ENCODE results near the gene SPCS1. TPM values are rescaled to one million over a fixed set of nuclear protein-coding genes. Genes with fewer than 3 reads are reported as not detected.
A peak's percentile ranks its signal among the peaks of the same experiment; 100 is the strongest.

SPCS1 gene
- total RNA-seq (2022): 147 and 151 TPM in 2 replicates
- Bru-seq, nascent RNA: percentile 72 among the genes with signal in this experiment
- BruChase-seq, experiment 1, labeled RNA remaining after a 6-hour chase: percentile 93 among the genes with signal in this experiment
- BruChase-seq, experiment 2, labeled RNA remaining after a 2-hour chase: percentile 85 among the genes with signal in this experiment
- long read RNA-seq, full-length matches to known transcripts: 328 of 374 reads
- long read RNA-seq, partial matches to known transcripts: 6 of 374 reads
- long read RNA-seq, other reads (novel, unspliced or antisense): 40 of 374 reads

GRCh38 chr3:52705688-52706686, at the start of gene SPCS1, which contains the start of gene GLT8D1:
TSS of gene SPCS1 (plus strand) at chr3:52706106. CDS start at chr3:52706247, 141 bp downstream.
TSS of gene GLT8D1 (minus strand) at chr3:52705791. CDS start at chr3:52700460, 5,331 bp downstream.
- no peaks in the 10 kb centered on the region for H3K9me3 Mint-ChIP-seq (ENCODE audit: low read depth, unreplicated experiment)
- intact Hi-C loops (cut with micrococcal nuclease; ENCODE audit: unreplicated experiment): no loop called here
- H3K27me3 Mint-ChIP-seq (ENCODE audit: unreplicated experiment): no peaks in the 10 kb centered on the region
- CTCF ChIA-PET: no interaction called here
- peak; percentile 86 for DNase-seq
- H3K4me3 Mint-ChIP-seq (ENCODE audit: low read depth, unreplicated experiment): peak within 1 kb of the TSS; percentile 90
- peak within 1 kb of the TSS; percentile 88 for H3K27ac Mint-ChIP-seq (ENCODE audit: unreplicated experiment)
- H3K36me3 Mint-ChIP-seq (ENCODE audit: insufficient read depth, unreplicated experiment): peaks cover 39% of the 10 kb centered on the region
- no TSS peak for BruUV-seq (replicated peaks)
- peaks cover 8% of the 10 kb centered on the region for H3K4me1 Mint-ChIP-seq (ENCODE audit: low read depth, unreplicated experiment)
- TF ChIP-seq CTCF (IDR thresholded peaks at IDR 0.05; ENCODE audit: unreplicated experiment): no peak

GRCh38 chr3:52660046-52660445, 45.9 kb upstream of the SPCS1 start:
- no peak for DNase-seq
- no peak for TF ChIP-seq CTCF (IDR thresholded peaks at IDR 0.05; ENCODE audit: unreplicated experiment)
- no TSS peak for BruUV-seq (replicated peaks)
- H3K9me3 Mint-ChIP-seq (ENCODE audit: low read depth, unreplicated experiment): no peaks in the 10 kb centered on the region
- CTCF ChIA-PET: no interaction called here
- no peak overlapping the region for H3K27ac Mint-ChIP-seq (ENCODE audit: unreplicated experiment)
- peaks cover 27% of the 10 kb centered on the region for H3K36me3 Mint-ChIP-seq (ENCODE audit: insufficient read depth, unreplicated experiment)
- H3K4me3 Mint-ChIP-seq (ENCODE audit: low read depth, unreplicated experiment): no peak overlapping the region
- intact Hi-C loops (cut with micrococcal nuclease; ENCODE audit: unreplicated experiment): no loop called here
- H3K4me1 Mint-ChIP-seq (ENCODE audit: low read depth, unreplicated experiment): no peaks in the 10 kb centered on the region
- no peaks in the 10 kb centered on the region for H3K27me3 Mint-ChIP-seq (ENCODE audit: unreplicated experiment)

- Mint-ChIP-seq H3K27ac (ENCODE audit: unreplicated experiment) (no peak overlapping the region), H3K9me3 (ENCODE audit: low read depth, unreplicated experiment) (no peaks in the 10 kb centered on the region), H3K4me3 (ENCODE audit: low read depth, unreplicated experiment) (no peak overlapping the region), H3K36me3 (ENCODE audit: insufficient read depth, unreplicated experiment) (peaks cover 30% of the 10 kb centered on the region), H3K4me1 (ENCODE audit: low read depth, unreplicated experiment) (no peaks in the 10 kb centered on the region), H3K27me3 (ENCODE audit: unreplicated experiment) (no peaks in the 10 kb centered on the region)
- no TSS peak for BruUV-seq (replicated peaks)
- TF ChIP-seq CTCF (IDR thresholded peaks at IDR 0.05; ENCODE audit: unreplicated experiment): no peak
- intact Hi-C loops (cut with micrococcal nuclease; ENCODE audit: unreplicated experiment): no loop called here
- CTCF ChIA-PET: interaction anchor here (0.6 kb wide), 1 partner anchor 23 kb away, joined by 3 read pairs; no protein-coding TSS in a partner anchor
- DNase-seq: no peak
Observed at GRCh38 chr3:52663098-52663497, 42.8 kb upstream of the SPCS1 start.

- CTCF ChIA-PET: interaction anchor here (1.2 kb wide), 1 partner anchor 9 kb away, joined by 5 read pairs; no protein-coding TSS in a partner anchor
- BruUV-seq (replicated peaks): no TSS peak
- Mint-ChIP-seq H3K36me3 (ENCODE audit: insufficient read depth, unreplicated experiment) (peaks cover 30% of the 10 kb centered on the region), H3K9me3 (ENCODE audit: low read depth, unreplicated experiment) (no peaks in the 10 kb centered on the region), H3K4me3 (ENCODE audit: low read depth, unreplicated experiment) (peak overlapping the region; percentile 28), H3K27me3 (ENCODE audit: unreplicated experiment) (no peaks in the 10 kb centered on the region), H3K27ac (ENCODE audit: unreplicated experiment) (peak overlapping the region; percentile 90), H3K4me1 (ENCODE audit: low read depth, unreplicated experiment) (peaks cover 24% of the 10 kb centered on the region)
- peak; percentile 77 for DNase-seq
- intact Hi-C loops (cut with micrococcal nuclease; ENCODE audit: unreplicated experiment): no loop called here
- no peak for TF ChIP-seq CTCF (IDR thresholded peaks at IDR 0.05; ENCODE audit: unreplicated experiment)
Observed at GRCh38 chr3:52670621-52671521, 35.0 kb upstream of the SPCS1 start.
